ENCODE results near the gene TTC23. TPM values are rescaled to one million over a fixed set of nuclear protein-coding genes. Genes with fewer than 3 reads are reported as not detected.

Gene TTC23
- total RNA-seq, 1 donor from 2014 or later, result 11.2 TPM

DNA sequence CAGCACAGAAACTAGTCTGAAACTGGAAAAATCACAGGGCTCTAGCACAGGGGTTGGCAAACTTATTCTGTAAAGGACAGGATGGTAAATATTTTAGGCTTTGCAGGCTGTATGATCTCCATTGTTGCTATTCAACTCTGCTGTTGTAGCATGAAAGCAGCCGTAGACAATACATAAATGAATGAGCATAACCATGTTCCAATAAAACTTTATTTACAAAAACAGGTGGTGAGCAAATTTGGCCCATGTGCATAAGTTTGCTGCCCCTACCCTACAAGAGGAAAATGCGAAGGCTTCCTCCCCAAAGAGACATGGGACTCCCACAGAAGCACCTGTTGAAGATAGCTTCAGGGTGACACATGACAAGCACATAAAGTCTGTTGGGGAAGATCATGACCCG is 85.3 kb downstream of the TTC23 start:
- no peak for DNase-seq

GRCh38 chr15:99163271-99164062 is 85.9 kb downstream of the TTC23 start:
- DNase-seq, result no peak

GRCh38 chr15:99158626-99159412 is 90.6 kb downstream of the TTC23 start:
- no peak for DNase-seq

GRCh38 chr15:99157456-99157855 is 91.9 kb downstream of the TTC23 start:
- DNase-seq, result no peak

DNA sequence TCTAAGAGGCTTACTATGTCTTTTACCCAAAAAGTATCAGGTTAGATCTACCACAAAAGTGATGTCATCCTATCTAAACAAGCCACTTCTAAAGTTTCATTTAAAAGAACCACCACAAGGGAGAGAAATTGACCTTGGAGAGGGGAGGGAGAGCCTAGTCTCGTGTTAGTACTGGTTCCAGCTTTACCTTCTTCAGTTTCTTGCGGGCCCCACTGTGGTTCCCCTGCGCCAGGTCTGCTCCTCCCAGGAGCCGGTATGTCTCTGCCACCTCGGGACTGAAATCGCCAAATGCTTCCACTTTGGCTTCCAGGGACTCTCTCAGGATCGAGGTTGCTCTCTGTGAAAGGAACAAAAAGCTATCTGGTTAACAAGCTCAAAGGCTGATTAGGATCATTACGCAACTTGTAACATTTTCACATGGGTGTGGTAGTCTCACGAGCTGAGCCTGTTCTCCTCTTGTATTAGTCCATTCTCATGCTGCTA is 93.4 kb downstream of the TTC23 start:
- no peak for DNase-seq

DNA sequence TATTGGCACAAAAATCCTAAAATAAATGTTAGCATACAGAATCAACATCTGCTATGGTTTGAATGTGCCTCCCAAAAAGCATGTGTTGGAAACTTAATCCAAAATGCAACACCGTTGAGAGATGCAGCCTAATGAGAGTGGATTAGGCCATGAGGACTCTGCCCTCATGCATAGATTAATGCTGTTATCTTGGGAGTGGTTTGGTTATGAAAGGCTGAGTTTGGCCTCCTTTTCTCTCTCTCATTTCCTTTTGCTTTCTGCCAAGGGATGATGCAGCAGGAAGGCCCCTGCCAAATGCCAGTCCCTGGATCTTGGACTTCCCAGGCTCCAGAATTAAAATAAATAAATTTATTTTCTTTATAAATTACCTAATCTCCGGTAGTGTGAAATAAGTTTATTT is 95.1 kb downstream of the TTC23 start:
- DNase-seq, result no peak

DNA sequence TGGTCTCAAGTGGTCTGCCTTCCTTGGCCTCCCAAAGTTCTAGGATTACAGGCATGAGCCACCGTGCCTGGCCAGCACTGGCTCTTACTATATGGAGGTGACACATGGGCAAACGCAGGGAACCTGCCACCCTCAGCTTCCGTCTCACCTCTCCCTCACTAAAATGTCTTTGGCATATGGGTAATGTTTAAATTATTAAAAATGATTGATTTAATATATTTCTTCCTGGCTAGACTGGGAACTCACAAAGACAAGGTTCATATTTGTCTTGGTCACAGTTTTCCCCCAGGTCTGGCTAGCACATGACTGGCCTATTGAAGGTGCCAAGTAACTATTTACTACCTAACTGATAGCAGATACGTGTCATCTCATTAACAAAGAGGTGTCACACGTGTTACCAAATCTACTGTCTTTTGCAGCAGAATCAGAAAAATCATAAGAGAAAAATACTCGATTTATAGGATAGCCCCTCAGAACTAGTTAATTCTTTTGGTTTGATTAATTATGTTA is 96.3 kb downstream of the TTC23 start:
- DNase-seq, result no peak

GRCh38 chr15:99151156-99151555 is 98.2 kb downstream of the TTC23 start:
- no peak for DNase-seq

DNA sequence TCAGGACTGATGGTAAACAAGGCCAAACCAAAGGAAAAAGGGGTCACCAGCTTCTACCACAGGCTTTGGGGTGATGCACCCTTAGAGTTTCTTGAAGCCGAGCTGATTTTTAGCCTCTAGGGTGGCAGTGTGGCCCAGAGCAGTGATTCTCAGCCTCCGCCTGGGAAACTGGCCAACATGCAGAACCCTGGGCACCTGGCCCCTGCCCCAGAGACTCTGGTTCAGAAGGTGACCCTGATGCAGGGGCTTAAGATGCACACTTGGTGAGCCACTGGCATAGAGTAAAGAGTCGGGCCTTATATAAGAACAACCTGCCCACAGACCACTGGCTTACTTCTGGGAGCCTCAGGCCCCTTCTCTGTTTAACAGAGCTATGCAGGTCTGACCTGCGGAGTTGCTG is 100.0 kb downstream of the TTC23 start:
- DNase-seq, result no peak

DNA sequence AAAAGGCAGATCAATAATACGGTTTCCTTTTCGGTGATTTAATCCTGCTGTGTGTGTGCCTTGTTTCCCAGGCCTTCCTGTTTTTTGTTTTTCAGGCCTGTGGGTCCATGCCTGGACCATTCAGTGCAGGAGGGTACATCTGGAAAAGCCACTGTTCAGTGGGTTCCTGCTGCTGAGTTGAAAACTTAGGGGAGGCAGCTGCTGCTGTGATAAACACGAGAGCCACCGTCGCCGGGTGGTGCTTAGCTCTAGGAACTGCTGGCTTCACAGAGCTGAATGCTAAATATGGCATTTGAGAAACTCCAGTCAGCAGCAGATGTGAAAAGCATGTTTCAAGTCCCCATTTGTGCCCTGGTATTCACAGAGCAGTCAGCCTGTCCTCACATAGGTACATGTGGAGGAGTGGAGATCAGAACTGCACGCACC is 100.5 kb downstream of the TTC23 start:
- no peak for DNase-seq

DNA sequence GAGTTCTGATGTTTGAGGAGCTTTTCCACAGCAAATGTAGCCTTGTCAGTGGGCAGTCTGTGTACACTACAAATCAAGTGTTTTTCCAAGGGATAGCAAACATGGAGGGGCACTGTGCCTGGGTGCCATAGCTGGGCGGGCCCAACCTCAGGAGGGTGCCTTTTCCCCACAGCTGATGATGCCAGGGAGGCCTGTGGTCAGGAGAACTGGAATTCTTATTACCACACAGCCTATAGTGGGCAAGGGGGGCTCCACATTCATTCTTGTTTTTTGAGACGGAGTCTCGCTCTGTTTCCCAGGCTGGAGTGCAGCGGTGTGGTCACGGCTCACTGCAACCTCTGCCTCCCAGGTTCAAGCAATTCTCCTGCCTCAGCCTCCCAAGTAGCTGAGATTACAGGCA is 102.7 kb downstream of the TTC23 start:
- no peak for DNase-seq

DNA sequence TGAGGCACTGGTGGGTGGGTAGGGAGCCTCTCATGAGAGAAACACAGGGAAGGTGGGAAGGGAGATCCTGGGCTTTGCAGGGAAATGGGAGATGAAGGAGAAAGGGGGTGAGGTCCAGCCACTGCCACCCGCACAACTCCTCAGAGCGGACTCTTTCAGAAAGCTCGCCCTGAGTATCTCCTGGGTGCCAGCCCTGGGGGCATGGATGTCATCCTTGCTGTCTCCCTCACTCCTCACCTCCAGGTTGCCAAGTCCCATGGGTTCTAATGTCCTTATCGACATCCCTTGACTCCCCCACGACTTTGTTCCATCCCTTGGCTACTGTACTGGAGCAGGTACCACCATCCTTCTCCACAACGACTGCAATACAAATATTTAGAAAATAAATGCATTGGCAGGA is 103.6 kb downstream of the TTC23 start:
- no peak for DNase-seq

GRCh38 chr15:99145005-99145404 is 104.4 kb downstream of the TTC23 start:
- DNase-seq, result no peak

- no peak for DNase-seq
These were observed 105.4 kb downstream of the TTC23 start for GRCh38 chr15:99143655-99144610.

- DNase-seq, result no peak
These were observed 106.1 kb downstream of the TTC23 start for GRCh38 chr15:99143242-99143641.

GRCh38 chr15:99142562-99142961 is 106.8 kb downstream of the TTC23 start:
- DNase-seq, result no peak

GRCh38 chr15:99141943-99142342 is 107.4 kb downstream of the TTC23 start:
- no peak for DNase-seq

- no peak for DNase-seq
These were observed 108.8 kb downstream of the TTC23 start for GRCh38 chr15:99140590-99140989.

DNA sequence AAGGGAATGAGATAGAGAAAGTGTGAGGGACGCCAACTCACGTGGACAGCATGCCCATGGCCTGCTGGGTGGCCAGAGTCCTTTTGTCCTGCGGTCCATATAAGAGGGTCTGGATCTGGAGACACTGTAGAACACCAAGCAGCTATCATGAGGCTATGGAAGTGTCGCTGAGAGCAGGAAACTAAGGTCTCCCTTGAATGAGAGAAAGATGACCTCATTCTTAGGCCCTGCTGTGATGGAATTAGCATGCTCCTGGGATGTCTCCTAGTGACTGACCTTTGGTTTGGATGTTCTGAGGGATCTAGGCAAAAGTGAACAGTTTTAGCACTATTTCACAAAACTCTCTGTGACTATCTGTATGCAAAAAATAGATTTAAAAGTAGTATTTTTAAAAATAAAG is 110.1 kb downstream of the TTC23 start:
- DNase-seq, result no peak

GRCh38 chr15:99138491-99138982 is 110.8 kb downstream of the TTC23 start:
- DNase-seq, result no peak

- DNase-seq, result no peak
These were observed 111.5 kb downstream of the TTC23 start for GRCh38 chr15:99137877-99138276.

DNA sequence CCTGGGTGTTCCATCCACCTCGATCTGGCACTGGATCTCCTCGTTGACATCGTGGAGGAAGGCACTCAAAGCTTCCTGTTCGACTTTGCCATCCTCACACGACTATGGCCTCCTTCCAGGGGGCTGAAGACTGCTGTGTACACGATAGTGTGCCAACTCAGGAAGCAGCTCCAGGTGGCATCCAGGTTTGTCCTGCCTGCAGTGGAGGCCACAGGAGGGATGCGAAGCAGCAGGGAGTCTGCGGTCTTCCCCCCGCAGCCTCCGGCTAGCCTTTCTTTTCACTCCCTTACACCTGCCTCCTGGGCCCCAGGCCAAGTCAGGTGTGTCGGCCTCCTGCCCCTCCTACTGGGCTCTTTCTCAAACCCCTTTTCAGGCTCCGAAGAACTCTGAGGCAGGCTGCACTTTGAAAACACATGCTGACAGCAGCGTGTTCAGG is 112.3 kb downstream of the TTC23 start:
- DNase-seq, result no peak

Data from occipital lobe (tissue), 2 donors.